ENCODE measurements around the gene STRAP.

GRCh38 chr12:15839041-15839440, 43.1 kb upstream of the STRAP start:
- TF ChIP-seq JUNB (IDR thresholded peaks at IDR 0.05; ENCODE audit: unreplicated experiment) = no peak
- TF ChIP-seq REST (IDR thresholded peaks at IDR 0.05; ENCODE audit: unreplicated experiment) = no peak
- no peak for TF ChIP-seq STAT1 (IDR thresholded peaks at IDR 0.05; ENCODE audit: unreplicated experiment)
- no peak for TF ChIP-seq CTCF (conservative IDR thresholded peaks at IDR 0.05; ENCODE audit: low read depth in 2 of 2)
- no peak for TF ChIP-seq ETS1 (IDR thresholded peaks at IDR 0.05)
- TF ChIP-seq EZH2 (IDR thresholded peaks at IDR 0.05; ENCODE audit: low read depth, unreplicated experiment) = no peak
- no peak for TF ChIP-seq EZH2phosphoT487 (IDR thresholded peaks at IDR 0.05; ENCODE audit: unreplicated experiment)
- no peak for TF ChIP-seq POLR2AphosphoS5 (IDR thresholded peaks at IDR 0.05; ENCODE audit: low read depth)
- TF ChIP-seq CREB1 (CRISPR knock-in tag; IDR thresholded peaks at IDR 0.05; ENCODE audit: low read depth) = no peak
- TF ChIP-seq ZNF331 (CRISPR knock-in tag; IDR thresholded peaks at IDR 0.05; ENCODE audit: low read depth) = no peak
- TF ChIP-seq ZNF462 (CRISPR knock-in tag; IDR thresholded peaks at IDR 0.05) = no peak
- TF ChIP-seq NANOG (IDR thresholded peaks at IDR 0.05; ENCODE audit: borderline replicate concordance) = no peak
- TF ChIP-seq ZNF114 (CRISPR knock-in tag; IDR thresholded peaks at IDR 0.05) = no peak
